ENCODE measurements around the gene ZFTA. TPM values are rescaled to one million over a fixed set of nuclear protein-coding genes. Genes with fewer than 3 reads are reported as not detected.

Gene ZFTA
- total and polyA plus RNA-seq, 2 experiments from 2014 or later = 8.3 to 36.6 TPM

DNA sequence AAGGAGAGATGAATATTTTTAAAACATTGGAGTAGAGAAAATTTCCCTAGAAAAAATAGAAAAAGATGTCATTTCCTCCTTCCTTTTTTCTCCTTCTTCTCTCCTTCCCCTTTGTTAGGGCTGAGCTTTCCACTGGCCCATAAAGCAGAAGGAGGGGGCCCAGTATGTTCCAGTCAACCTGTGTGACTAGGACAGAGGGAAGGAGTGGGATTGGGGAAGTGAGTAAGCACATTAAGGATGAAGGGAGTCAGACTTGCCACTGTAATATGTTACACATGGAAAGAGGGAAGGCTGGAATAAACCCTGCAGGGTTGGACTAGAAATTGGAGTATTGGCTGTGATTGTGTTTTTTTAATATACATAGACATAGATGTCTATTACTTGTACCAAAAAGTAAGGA, 24.6 kb upstream of the ZFTA start:
- H3K36me3 Mint-ChIP-seq (ENCODE audit: low read depth) = peaks cover 18% of the 10 kb centered on the region; the same call in 2 of the 3 replicates
- H2AFZ ChIP-seq = no peak overlapping the region
- no peak for ATAC-seq

More for the DNA sequence above, 24.6 kb upstream of the ZFTA start:
- TF ChIP-seq CTCF (conservative IDR thresholded peaks at IDR 0.05; ENCODE audit: low read depth in 2 of 2) (no peak), ZNF114 (CRISPR knock-in tag; IDR thresholded peaks at IDR 0.05) (no peak), CREB1 (CRISPR knock-in tag; IDR thresholded peaks at IDR 0.05; ENCODE audit: low read depth) (no peak), EZH2 (IDR thresholded peaks at IDR 0.05; ENCODE audit: low read depth, unreplicated experiment) (no peak), ZNF331 (CRISPR knock-in tag; IDR thresholded peaks at IDR 0.05; ENCODE audit: low read depth) (no peak), EZH2phosphoT487 (IDR thresholded peaks at IDR 0.05; ENCODE audit: unreplicated experiment) (no peak), JUNB (IDR thresholded peaks at IDR 0.05; ENCODE audit: unreplicated experiment) (no peak), POLR2AphosphoS5 (IDR thresholded peaks at IDR 0.05; ENCODE audit: low read depth) (no peak), NANOG (IDR thresholded peaks at IDR 0.05; ENCODE audit: borderline replicate concordance) (no peak), STAT1 (IDR thresholded peaks at IDR 0.05; ENCODE audit: unreplicated experiment) (no peak)
- TF ChIP-seq, protein P1, sequence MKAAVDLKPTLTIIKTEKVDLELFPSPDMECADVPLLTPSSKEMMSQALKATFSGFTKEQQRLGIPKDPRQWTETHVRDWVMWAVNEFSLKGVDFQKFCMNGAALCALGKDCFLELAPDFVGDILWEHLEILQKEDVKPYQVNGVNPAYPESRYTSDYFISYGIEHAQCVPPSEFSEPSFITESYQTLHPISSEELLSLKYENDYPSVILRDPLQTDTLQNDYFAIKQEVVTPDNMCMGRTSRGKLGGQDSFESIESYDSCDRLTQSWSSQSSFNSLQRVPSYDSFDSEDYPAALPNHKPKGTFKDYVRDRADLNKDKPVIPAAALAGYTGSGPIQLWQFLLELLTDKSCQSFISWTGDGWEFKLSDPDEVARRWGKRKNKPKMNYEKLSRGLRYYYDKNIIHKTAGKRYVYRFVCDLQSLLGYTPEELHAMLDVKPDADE (IDR thresholded peaks at IDR 0.05) = no peak
- TF ChIP-seq, protein P2, sequence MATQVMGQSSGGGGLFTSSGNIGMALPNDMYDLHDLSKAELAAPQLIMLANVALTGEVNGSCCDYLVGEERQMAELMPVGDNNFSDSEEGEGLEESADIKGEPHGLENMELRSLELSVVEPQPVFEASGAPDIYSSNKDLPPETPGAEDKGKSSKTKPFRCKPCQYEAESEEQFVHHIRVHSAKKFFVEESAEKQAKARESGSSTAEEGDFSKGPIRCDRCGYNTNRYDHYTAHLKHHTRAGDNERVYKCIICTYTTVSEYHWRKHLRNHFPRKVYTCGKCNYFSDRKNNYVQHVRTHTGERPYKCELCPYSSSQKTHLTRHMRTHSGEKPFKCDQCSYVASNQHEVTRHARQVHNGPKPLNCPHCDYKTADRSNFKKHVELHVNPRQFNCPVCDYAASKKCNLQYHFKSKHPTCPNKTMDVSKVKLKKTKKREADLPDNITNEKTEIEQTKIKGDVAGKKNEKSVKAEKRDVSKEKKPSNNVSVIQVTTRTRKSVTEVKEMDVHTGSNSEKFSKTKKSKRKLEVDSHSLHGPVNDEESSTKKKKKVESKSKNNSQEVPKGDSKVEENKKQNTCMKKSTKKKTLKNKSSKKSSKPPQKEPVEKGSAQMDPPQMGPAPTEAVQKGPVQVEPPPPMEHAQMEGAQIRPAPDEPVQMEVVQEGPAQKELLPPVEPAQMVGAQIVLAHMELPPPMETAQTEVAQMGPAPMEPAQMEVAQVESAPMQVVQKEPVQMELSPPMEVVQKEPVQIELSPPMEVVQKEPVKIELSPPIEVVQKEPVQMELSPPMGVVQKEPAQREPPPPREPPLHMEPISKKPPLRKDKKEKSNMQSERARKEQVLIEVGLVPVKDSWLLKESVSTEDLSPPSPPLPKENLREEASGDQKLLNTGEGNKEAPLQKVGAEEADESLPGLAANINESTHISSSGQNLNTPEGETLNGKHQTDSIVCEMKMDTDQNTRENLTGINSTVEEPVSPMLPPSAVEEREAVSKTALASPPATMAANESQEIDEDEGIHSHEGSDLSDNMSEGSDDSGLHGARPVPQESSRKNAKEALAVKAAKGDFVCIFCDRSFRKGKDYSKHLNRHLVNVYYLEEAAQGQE (IDR thresholded peaks at IDR 0.05; ENCODE audit: unreplicated experiment) = no peak
- TF ChIP-seq, protein P3, sequence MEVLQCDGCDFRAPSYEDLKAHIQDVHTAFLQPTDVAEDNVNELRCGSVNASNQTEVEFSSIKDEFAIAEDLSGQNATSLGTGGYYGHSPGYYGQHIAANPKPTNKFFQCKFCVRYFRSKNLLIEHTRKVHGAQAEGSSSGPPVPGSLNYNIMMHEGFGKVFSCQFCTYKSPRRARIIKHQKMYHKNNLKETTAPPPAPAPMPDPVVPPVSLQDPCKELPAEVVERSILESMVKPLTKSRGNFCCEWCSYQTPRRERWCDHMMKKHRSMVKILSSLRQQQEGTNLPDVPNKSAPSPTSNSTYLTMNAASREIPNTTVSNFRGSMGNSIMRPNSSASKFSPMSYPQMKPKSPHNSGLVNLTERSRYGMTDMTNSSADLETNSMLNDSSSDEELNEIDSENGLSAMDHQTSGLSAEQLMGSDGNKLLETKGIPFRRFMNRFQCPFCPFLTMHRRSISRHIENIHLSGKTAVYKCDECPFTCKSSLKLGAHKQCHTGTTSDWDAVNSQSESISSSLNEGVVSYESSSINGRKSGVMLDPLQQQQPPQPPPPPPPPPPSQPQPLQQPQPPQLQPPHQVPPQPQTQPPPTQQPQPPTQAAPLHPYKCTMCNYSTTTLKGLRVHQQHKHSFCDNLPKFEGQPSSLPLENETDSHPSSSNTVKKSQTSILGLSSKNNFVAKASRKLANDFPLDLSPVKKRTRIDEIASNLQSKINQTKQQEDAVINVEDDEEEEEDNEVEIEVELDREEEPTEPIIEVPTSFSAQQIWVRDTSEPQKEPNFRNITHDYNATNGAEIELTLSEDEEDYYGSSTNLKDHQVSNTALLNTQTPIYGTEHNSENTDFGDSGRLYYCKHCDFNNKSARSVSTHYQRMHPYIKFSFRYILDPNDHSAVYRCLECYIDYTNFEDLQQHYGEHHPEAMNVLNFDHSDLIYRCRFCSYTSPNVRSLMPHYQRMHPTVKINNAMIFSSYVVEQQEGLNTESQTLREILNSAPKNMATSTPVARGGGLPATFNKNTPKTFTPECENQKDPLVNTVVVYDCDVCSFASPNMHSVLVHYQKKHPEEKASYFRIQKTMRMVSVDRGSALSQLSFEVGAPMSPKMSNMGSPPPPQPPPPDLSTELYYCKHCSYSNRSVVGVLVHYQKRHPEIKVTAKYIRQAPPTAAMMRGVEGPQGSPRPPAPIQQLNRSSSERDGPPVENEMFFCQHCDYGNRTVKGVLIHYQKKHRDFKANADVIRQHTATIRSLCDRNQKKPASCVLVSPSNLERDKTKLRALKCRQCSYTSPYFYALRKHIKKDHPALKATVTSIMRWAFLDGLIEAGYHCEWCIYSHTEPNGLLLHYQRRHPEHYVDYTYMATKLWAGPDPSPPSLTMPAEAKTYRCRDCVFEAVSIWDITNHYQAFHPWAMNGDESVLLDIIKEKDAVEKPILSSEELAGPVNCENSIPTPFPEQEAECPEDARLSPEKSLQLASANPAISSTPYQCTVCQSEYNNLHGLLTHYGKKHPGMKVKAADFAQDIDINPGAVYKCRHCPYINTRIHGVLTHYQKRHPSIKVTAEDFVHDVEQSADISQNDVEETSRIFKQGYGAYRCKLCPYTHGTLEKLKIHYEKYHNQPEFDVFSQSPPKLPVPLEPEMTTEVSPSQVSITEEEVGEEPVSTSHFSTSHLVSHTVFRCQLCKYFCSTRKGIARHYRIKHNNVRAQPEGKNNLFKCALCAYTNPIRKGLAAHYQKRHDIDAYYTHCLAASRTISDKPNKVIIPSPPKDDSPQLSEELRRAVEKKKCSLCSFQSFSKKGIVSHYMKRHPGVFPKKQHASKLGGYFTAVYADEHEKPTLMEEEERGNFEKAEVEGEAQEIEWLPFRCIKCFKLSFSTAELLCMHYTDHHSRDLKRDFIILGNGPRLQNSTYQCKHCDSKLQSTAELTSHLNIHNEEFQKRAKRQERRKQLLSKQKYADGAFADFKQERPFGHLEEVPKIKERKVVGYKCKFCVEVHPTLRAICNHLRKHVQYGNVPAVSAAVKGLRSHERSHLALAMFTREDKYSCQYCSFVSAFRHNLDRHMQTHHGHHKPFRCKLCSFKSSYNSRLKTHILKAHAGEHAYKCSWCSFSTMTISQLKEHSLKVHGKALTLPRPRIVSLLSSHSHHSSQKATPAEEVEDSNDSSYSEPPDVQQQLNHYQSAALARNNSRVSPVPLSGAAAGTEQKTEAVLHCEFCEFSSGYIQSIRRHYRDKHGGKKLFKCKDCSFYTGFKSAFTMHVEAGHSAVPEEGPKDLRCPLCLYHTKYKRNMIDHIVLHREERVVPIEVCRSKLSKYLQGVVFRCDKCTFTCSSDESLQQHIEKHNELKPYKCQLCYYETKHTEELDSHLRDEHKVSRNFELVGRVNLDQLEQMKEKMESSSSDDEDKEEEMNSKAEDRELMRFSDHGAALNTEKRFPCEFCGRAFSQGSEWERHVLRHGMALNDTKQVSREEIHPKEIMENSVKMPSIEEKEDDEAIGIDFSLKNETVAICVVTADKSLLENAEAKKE (CRISPR knock-in tag; IDR thresholded peaks at IDR 0.05) = no peak
- no peaks in the 10 kb centered on the region for H3K27me3 ChIP-seq (ENCODE audit: insufficient read depth)
- no peaks in the 10 kb centered on the region for H4K20me1 ChIP-seq (replicated peaks; ENCODE audit: insufficient read depth)
- Mint-ChIP-seq H3K4me1 (no peaks in the 10 kb centered on the region), H3K27me3 (ENCODE audit: insufficient read depth, low read depth, poor library complexity) (peaks cover 2% of the 10 kb centered on the region), H3K4me3 (no peak overlapping the region), H3K9me3 (peaks cover 58% of the 10 kb centered on the region), H3K27ac (no peak overlapping the region)
- no peaks in the 10 kb centered on the region for H3K4me1 ChIP-seq (ENCODE audit: insufficient read depth)
- no peak overlapping the region for H3K4me2 ChIP-seq
- no peak for DNase-seq (ENCODE audit: low spot score)
- no peaks in the 10 kb centered on the region for H3K9me2 ChIP-seq (ENCODE audit: insufficient read depth)
- no peak overlapping the region for H3K27ac ChIP-seq (ENCODE audit: low read depth)
- H3K36me3 ChIP-seq (ENCODE audit: insufficient read depth) = peaks cover 3% of the 10 kb centered on the region; the same call in 1 of the 2 replicates
- H3K79me2 ChIP-seq (replicated peaks; ENCODE audit: insufficient read depth) = no peaks in the 10 kb centered on the region
- H3K4me3 ChIP-seq = no peak overlapping the region
- H3F3A ChIP-seq (replicated peaks; ENCODE audit: low read depth) = no peaks in the 10 kb centered on the region

All from GM23338 (cell line).